Esophagus squamous epithelium (tissue), 4 donors: ENCODE data around the gene KRTAP10-10.

Experiments used
- POLR2A ChIP-seq, 4 donors: fragments of 450-650 bp; IDR thresholded peaks; one replicate each; pipeline ENCODE4 v1.6.1; 2017; ENCODE audit warnings: antibody characterized with exemption in 4 of 4, mild to moderate bottlenecking in 4 of 4, moderate library complexity in 3 of 4
- TF ChIP-seq, protein P1 (sequence below), 6 experiments: fragments of 450-650 bp in 4 of 6; fragments of 200-600 bp in 2 of 6; sonication (generic) in 2 of 6; IDR thresholded peaks; one replicate each; pipeline ENCODE4 v1.5.1; 2016 to 2019; ENCODE audit warnings: antibody characterized with exemption in 6 of 6, mild to moderate bottlenecking in 4 of 6, moderate library complexity in 4 of 6

DNA sequence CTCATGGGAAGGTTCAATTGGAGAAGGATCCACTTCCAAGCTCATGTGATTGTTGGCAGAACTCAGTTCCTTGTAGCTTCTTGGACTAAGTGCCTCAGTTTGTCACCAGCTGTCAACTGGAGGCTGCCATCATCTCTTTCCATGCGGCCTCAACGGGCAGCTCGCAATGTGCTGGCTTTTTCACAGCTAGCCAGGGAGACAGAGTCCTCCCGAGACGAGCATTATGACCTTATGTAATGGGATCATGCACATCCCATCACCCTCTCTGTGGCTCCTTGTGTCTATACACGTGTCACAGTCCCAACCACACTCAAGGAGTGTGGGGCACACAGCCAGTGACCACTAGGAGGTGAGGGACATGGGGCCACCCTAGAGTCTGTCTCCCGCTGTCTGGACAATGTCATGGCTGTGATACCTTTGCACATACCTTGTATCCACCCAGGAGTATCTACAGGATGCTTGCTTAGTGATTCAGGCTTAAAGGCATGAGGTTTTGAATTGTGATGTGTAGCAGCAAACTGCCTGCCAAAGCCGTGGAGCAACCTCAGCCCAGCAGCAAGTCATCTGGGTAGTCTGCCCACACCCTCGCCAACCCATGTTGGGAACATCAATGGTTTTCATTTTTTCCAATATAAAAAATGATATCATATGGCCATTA, 41.0 kb upstream of the KRTAP10-10 start:
- TF ChIP-seq, protein P1, sequence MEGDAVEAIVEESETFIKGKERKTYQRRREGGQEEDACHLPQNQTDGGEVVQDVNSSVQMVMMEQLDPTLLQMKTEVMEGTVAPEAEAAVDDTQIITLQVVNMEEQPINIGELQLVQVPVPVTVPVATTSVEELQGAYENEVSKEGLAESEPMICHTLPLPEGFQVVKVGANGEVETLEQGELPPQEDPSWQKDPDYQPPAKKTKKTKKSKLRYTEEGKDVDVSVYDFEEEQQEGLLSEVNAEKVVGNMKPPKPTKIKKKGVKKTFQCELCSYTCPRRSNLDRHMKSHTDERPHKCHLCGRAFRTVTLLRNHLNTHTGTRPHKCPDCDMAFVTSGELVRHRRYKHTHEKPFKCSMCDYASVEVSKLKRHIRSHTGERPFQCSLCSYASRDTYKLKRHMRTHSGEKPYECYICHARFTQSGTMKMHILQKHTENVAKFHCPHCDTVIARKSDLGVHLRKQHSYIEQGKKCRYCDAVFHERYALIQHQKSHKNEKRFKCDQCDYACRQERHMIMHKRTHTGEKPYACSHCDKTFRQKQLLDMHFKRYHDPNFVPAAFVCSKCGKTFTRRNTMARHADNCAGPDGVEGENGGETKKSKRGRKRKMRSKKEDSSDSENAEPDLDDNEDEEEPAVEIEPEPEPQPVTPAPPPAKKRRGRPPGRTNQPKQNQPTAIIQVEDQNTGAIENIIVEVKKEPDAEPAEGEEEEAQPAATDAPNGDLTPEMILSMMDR (IDR thresholded peaks at IDR 0.05), result no peak
- no peak for TF ChIP-seq POLR2A (IDR thresholded peaks at IDR 0.05)
